Eye (tissue), 1 donor: ENCODE results near the gene FAM186B.
A peak's percentile ranks its signal among the peaks of the same experiment; 100 is the strongest.

ENCODE experiments used
- DNase-seq: peaks from one replicate; pipeline ENCODE4 v3.0.0-alpha.2; 2015

Gene FAM186B

GRCh38 chr12:49550693-49551252 is 54.7 kb downstream of the FAM186B start:
- no peak for DNase-seq

- no peak for DNase-seq
Observed at GRCh38 chr12:49549735-49550692, 55.4 kb downstream of the FAM186B start.

- DNase-seq: peak; percentile 84
Observed at GRCh38 chr12:49548822-49549648, 56.4 kb downstream of the FAM186B start.

GRCh38 chr12:49548481-49548821 is 57.0 kb downstream of the FAM186B start:
- no peak for DNase-seq

GRCh38 chr12:49547090-49547690 is 58.2 kb downstream of the FAM186B start:
- DNase-seq: no peak

GRCh38 chr12:49546481-49546880 is 59.0 kb downstream of the FAM186B start:
- no peak for DNase-seq

- DNase-seq: no peak
Observed at GRCh38 chr12:49545815-49546214, 59.6 kb downstream of the FAM186B start.

GRCh38 chr12:49543914-49544815 is 61.3 kb downstream of the FAM186B start:
- DNase-seq: peak; percentile 54

- DNase-seq: no peak
Observed at GRCh38 chr12:49543221-49543913, 62.1 kb downstream of the FAM186B start.

GRCh38 chr12:49542592-49543160 is 62.8 kb downstream of the FAM186B start:
- DNase-seq: no peak

- DNase-seq: no peak
Observed at GRCh38 chr12:49541911-49542505, 63.4 kb downstream of the FAM186B start.

DNA sequence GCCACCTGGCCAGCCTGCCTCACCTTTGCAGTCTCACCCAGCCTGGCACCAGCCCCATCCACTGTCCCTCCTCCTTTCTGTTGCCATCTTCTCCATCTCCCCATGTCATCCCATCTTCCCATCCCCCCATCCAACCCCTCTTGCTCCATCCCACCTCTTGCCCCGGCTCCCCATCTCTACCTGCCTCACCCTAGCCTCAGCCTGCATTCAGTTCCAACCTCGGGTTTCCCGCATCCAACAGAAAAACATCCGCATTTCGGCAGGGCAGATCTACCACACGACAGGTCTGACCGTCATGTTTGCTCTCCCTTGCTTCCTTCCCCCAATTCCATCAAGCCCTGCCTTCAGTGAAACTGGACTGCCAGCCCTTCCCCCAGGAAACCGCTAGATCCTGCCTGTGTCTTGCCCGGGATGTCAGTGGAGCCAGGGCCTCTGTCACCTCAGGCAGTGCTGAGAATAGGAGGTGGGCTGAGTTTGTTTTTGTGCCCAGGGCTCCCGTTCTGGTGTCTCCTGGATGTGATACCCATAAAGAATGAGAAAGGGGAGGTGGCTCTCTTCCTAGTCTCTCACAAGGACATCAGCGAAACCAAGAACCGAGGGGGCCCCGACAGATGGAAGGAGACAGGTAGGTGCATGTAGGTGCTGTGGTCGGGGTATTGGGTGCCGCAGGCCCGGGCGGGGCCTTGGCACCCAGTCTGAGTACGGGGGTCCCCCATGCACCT is 64.1 kb downstream of the FAM186B start:
- no peak for DNase-seq

- DNase-seq: no peak
Observed at GRCh38 chr12:49540229-49541139, 65.0 kb downstream of the FAM186B start.

DNA sequence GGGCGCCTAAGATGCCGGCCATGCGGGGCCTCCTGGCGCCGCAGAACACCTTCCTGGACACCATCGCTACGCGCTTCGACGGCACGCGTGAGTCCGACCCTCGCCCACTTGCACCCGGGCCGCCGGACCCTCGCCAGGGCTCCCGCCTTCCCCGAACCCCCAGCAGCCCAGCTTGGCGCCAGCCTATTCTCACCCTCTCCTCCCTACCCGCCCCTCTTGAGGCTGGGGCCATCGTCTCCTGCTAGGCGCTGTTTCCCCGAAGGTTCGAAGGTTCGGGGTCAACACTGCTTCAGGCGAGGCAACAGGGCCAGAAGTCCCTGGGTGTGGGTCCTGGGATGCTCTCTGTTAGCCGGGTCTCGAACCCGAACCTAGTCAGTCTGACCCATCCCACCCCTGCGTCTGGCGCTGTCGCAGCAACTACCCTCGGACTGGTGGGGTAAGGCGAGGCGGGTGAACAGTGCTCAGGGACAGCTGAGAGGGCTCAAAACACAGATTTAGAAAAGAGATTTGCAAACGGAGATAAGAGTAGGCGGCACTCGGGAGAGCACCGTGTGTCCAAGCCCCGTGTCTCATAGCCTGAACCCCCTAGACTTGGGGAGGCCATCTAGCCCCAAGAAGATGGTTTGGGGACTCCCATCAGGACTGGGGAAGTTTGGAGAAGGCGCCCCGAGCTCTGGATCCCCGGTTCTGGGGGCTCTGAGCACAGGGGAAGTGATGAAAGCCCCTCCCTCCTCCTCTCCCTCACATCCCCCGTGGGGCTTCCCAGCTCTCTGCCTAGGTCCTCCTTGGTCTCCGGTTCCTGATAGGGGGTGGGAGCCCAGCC is 65.8 kb downstream of the FAM186B start:
- DNase-seq: no peak

- DNase-seq: peak; percentile 88
Observed at GRCh38 chr12:49538510-49539403, 66.7 kb downstream of the FAM186B start, which contains the start of gene KCNH3. KCNH3 (plus strand) TSS chr12:49539030; CDS start chr12:49539417, 387 bp downstream.

DNA sequence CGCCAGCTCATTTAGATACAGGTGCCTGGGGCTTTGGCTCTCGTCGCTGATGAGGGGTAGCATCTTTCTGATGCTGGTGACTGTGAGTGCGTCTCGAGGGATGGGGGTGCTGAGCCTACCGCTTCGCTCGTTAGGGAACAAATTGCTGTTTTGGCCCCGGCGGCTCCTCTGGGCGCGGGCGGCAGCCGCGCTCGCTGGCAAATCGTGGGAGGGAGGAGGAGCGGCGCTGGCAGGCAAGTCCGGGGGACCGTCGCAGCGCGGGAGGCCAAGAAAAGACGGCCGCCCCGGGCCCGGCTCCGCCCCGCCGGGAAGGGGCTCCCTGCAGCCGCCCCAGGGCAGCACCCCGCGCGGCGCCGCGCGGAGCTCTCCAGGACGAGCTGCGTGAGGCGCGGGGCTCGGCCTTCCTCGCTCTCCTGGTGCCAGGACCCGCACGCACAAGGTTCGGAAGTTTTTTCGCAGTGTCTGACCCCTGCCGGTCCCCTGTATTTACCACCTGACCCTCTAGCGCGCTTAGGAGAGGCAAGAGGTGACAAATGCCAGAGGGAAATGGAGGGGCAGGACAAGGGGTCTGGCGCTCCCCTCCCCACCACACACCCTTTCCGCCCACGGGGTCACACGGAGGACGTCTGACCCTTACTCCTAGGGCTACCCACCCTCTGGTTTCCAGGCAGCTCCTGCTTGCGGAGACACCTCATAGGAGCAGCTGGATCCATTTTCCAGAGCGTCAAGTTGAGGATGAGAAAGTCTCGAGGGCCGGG is 67.5 kb downstream of the FAM186B start:
- DNase-seq: peak; percentile 51
